Subcutaneous abdominal adipose tissue (tissue), 5 donors: ENCODE results near the gene ATPAF1.
"Not testable (repeated sequence)": the region's sequence is repeated elsewhere in the genome, so short reads cannot be mapped to it uniquely, and the experiment has no call there.

Experiments
- H3K27ac ChIP-seq: one replicate; pipeline ENCODE4 v1.7.0; 2013; ENCODE audit warnings: low read depth, mild to moderate bottlenecking, inconsistent platforms, low read length, moderate library complexity
- H3K27me3 ChIP-seq, 5 donors: one replicate each; pipeline ENCODE4 v1.7.0; 2013; ENCODE audit warnings: low read length in 5 of 5, inconsistent platforms in 1 of 5; ENCODE audit not compliant: control insufficient read depth in 5 of 5, insufficient read depth in 4 of 5
- H3K36me3 ChIP-seq, 5 donors: one replicate each; pipeline ENCODE4 v1.7.0; 2013; ENCODE audit warnings: low read length in 5 of 5; ENCODE audit not compliant: control insufficient read depth in 5 of 5, insufficient read depth in 5 of 5
- H3K4me1 ChIP-seq, 5 donors: one replicate each; pipeline ENCODE4 v1.7.0; 2013; ENCODE audit warnings: low read length in 5 of 5, mild to moderate bottlenecking in 3 of 5, moderate library complexity in 1 of 5; ENCODE audit not compliant: control insufficient read depth in 5 of 5, insufficient read depth in 5 of 5
- H3K4me3 ChIP-seq, 5 donors: one replicate each; pipeline ENCODE4 v1.7.0; 2013; ENCODE audit warnings: low read length in 5 of 5, low read depth in 1 of 5
- H3K9ac ChIP-seq, 5 donors: one replicate each; pipeline ENCODE4 v1.7.0; 2013; ENCODE audit warnings: low read length in 5 of 5, mild to moderate bottlenecking in 4 of 5, moderate library complexity in 3 of 5
- H3K9me3 ChIP-seq, 5 donors: one replicate each; pipeline ENCODE4 v1.7.0; 2013; ENCODE audit warnings: low read length in 5 of 5; ENCODE audit not compliant: control insufficient read depth in 5 of 5
- donor health status: healthy.
- donor health status: healthy.
- donor health status: healthy.
- donor health status: healthy.
- donor health status: healthy.

ATPAF1 gene

GRCh38 chr1:46667782-46668760, at the start of gene ATPAF1:
ATPAF1 (minus strand) TSS chr1:46668364; CDS start chr1:46668322, 42 bp downstream.
- Histone ChIP-seq H3K27me3 (no peaks in the 10 kb centered on the region), H3K27ac (peak within 1 kb of the TSS; percentile 62), H3K9me3 (no peaks in the 10 kb centered on the region), H3K9ac (peak within 1 kb of the TSS; percentile 69 to 95 (median 92)), H3K4me3 (peak within 1 kb of the TSS; percentile 70 to 96 (median 95)), H3K36me3 (peaks cover 6 to 28% (median 18%) of the 10 kb centered on the region in 5 donors), H3K4me1 (peaks cover 12 to 29% (median 24%) of the 10 kb centered on the region in 5 donors)

- H3K4me1 ChIP-seq = peaks cover 14 to 53% (median 28%) of the 10 kb centered on the region in 5 donors
- peaks cover 5 to 29% (median 25%) of the 10 kb centered on the region in 5 donors for H3K36me3 ChIP-seq
- no peaks in the 10 kb centered on the region for H3K9me3 ChIP-seq
- peak overlapping the region; percentile 63 to 97 (median 94) for H3K9ac ChIP-seq
- H3K27ac ChIP-seq = peak overlapping the region; percentile 80
- peak overlapping the region; percentile 77 to 92 (median 91) for H3K4me3 ChIP-seq
- H3K27me3 ChIP-seq = no peaks in the 10 kb centered on the region
These were observed 49.5 kb upstream of the ATPAF1 start for GRCh38 chr1:46717654-46718053.

- Histone ChIP-seq H3K4me1 (peaks cover 14 to 64% (median 28%) of the 10 kb centered on the region in 5 donors), H3K36me3 (peaks cover 9 to 45% (median 39%) of the 10 kb centered on the region in 5 donors), H3K27ac (no peak overlapping the region)
These were observed 46.8 kb upstream of the ATPAF1 start for GRCh38 chr1:46714976-46715375.

GRCh38 chr1:46708121-46708520, 40.0 kb upstream of the ATPAF1 start:
- no peaks in the 10 kb centered on the region for H3K9me3 ChIP-seq
- H3K27me3 ChIP-seq = no peaks in the 10 kb centered on the region
- H3K27ac ChIP-seq = no peak overlapping the region
- H3K4me3 ChIP-seq = no peak overlapping the region
- H3K4me1 ChIP-seq = peaks cover 0 to 18% (median 0%) of the 10 kb centered on the region in 5 donors
- no peak overlapping the region for H3K9ac ChIP-seq
- peaks cover 45 to 70% (median 52%) of the 10 kb centered on the region in 5 donors for H3K36me3 ChIP-seq

More at GRCh38 chr1:46714976-46715375, 46.8 kb upstream of the ATPAF1 start:
- H3K27me3 ChIP-seq = no peaks in the 10 kb centered on the region
- no peaks in the 10 kb centered on the region for H3K9me3 ChIP-seq
- no peak overlapping the region for H3K4me3 ChIP-seq
- H3K9ac ChIP-seq = no peak overlapping the region

- Histone ChIP-seq H3K27me3 (no peaks in the 10 kb centered on the region), H3K4me1 (no peaks in the 10 kb centered on the region), H3K27ac (no peak overlapping the region), H3K9ac (no peak overlapping the region), H3K36me3 (peaks cover 46 to 74% (median 51%) of the 10 kb centered on the region in 5 donors), H3K4me3 (no peak overlapping the region), H3K9me3 (no peaks in the 10 kb centered on the region)
These were observed 37.2 kb upstream of the ATPAF1 start for GRCh38 chr1:46705408-46705807.

GRCh38 chr1:46703927-46704641, 35.9 kb upstream of the ATPAF1 start:
- Histone ChIP-seq H3K36me3 (peaks cover 46 to 73% (median 57%) of the 10 kb centered on the region in 5 donors), H3K4me3 (no peak overlapping the region), H3K9ac (no peak overlapping the region), H3K4me1 (no peaks in the 10 kb centered on the region), H3K27ac (no peak overlapping the region), H3K27me3 (no peaks in the 10 kb centered on the region), H3K9me3 (no peaks in the 10 kb centered on the region)

- H3K9me3 ChIP-seq = no peaks in the 10 kb centered on the region
- no peak overlapping the region for H3K9ac ChIP-seq
- peaks cover 34 to 66% (median 51%) of the 10 kb centered on the region in 5 donors for H3K36me3 ChIP-seq
- no peaks in the 10 kb centered on the region for H3K27me3 ChIP-seq
- no peak overlapping the region for H3K4me3 ChIP-seq
- H3K27ac ChIP-seq = no peak overlapping the region
- no peaks in the 10 kb centered on the region for H3K4me1 ChIP-seq
These were observed 31.5 kb upstream of the ATPAF1 start for GRCh38 chr1:46699666-46700065.

GRCh38 chr1:46697053-46697452, 28.9 kb upstream of the ATPAF1 start:
- Histone ChIP-seq H3K27me3 (no peaks in the 10 kb centered on the region), H3K4me3 (no peak overlapping the region), H3K27ac (no peak overlapping the region), H3K4me1 (peaks cover 0 to 5% (median 3%) of the 10 kb centered on the region in 5 donors), H3K9me3 (no peaks in the 10 kb centered on the region), H3K36me3 (peaks cover 24 to 46% (median 39%) of the 10 kb centered on the region in 5 donors), H3K9ac (no peak overlapping the region)

- H3K9me3 ChIP-seq, H3K9ac ChIP-seq, H3K4me3 ChIP-seq, H3K27me3 ChIP-seq, H3K27ac ChIP-seq: not testable (repeated sequence)
- peaks cover 31 to 54% (median 41%) of the 10 kb centered on the region in 5 donors for H3K36me3 ChIP-seq
- peaks cover 2 to 18% (median 13%) of the 10 kb centered on the region in 5 donors for H3K4me1 ChIP-seq
These were observed 26.5 kb upstream of the ATPAF1 start for GRCh38 chr1:46694676-46695075.
